ENCODE measurements around the gene CBLN2. TPM values are rescaled to one million over a fixed set of nuclear protein-coding genes. Genes with fewer than 3 reads are reported as not detected.

The CBLN2 gene
- total RNA-seq, 1 experiment from 2014 or later, result not detected

DNA sequence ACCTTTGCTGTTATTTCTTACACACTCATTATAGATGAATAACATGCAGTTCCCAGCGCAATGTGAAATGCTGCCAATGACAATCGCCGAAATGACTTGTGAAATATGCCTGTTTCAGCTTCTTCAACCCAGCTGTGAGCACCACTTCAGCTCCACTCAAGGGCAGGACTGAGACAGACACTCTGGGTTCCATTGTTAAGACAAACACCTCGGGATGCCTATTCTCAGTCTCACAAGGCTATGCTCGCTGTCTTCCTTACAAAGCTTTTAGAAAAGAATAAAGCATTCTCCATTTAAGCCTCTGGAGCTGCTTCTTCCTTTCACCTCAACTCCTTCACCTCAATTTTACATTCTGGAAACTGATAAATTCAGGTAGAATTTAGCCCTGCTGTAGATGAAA, 4.2 kb downstream of the CBLN2 start:
- CTCF ChIA-PET, result no interaction called here
- no peaks in the 10 kb centered on the region for H3K4me1 Mint-ChIP-seq (ENCODE audit: low read depth, unreplicated experiment)
- intact Hi-C loops (cut with micrococcal nuclease; ENCODE audit: unreplicated experiment), result no loop called here

DNA sequence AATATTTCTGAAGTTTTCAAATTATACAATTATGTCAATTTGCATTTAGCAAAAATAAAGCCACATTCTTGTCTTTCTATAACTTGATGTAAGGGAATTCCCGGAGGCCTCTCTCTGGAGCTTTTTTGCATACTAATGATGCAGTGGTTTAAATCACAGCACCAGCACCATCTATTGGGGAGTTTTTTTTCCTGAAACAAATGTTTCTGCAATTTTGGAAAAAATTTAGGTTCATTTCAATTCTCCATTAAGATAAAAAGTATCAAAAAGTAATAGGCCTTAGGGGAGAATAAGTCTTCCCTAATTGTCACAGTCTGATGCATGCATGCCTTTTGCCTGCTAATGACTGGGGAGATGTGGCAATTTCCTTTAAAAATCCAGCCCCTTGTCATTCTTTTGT, 13.5 kb downstream of the CBLN2 start:
- ChIA-PET CTCF (no interaction called here), POLR2A (no interaction called here)
- Mint-ChIP-seq H3K4me1 (ENCODE audit: low read depth, unreplicated experiment) (no peaks in the 10 kb centered on the region), H3K27me3 (ENCODE audit: insufficient read depth, unreplicated experiment) (no peaks in the 10 kb centered on the region), H3K4me3 (ENCODE audit: unreplicated experiment) (no peak overlapping the region), H3K27ac (ENCODE audit: unreplicated experiment) (no peak overlapping the region), H3K36me3 (ENCODE audit: insufficient read depth, unreplicated experiment) (no peaks in the 10 kb centered on the region), H3K9me3 (ENCODE audit: unreplicated experiment) (no peaks in the 10 kb centered on the region)
- Histone ChIP-seq H3K36me3 (ENCODE audit: control insufficient read depth, insufficient read depth, low read length) (no peaks in the 10 kb centered on the region), H3K9me3 (no peaks in the 10 kb centered on the region), H3K27me3 (replicated peaks; ENCODE audit: control insufficient read depth, insufficient read depth, low read length) (no peaks in the 10 kb centered on the region), H3K4me1 (no peaks in the 10 kb centered on the region), H3K4me3 (ENCODE audit: low read depth, low read length) (no peak overlapping the region)
- no TSS peak for BruUV-seq (replicated peaks)
- no peak for DNase-seq
- intact Hi-C loops (cut with micrococcal nuclease; ENCODE audit: unreplicated experiment), result no loop called here
- TF ChIP-seq, protein P1, sequence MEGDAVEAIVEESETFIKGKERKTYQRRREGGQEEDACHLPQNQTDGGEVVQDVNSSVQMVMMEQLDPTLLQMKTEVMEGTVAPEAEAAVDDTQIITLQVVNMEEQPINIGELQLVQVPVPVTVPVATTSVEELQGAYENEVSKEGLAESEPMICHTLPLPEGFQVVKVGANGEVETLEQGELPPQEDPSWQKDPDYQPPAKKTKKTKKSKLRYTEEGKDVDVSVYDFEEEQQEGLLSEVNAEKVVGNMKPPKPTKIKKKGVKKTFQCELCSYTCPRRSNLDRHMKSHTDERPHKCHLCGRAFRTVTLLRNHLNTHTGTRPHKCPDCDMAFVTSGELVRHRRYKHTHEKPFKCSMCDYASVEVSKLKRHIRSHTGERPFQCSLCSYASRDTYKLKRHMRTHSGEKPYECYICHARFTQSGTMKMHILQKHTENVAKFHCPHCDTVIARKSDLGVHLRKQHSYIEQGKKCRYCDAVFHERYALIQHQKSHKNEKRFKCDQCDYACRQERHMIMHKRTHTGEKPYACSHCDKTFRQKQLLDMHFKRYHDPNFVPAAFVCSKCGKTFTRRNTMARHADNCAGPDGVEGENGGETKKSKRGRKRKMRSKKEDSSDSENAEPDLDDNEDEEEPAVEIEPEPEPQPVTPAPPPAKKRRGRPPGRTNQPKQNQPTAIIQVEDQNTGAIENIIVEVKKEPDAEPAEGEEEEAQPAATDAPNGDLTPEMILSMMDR (IDR thresholded peaks at IDR 0.05; ENCODE audit: insufficient read depth in 1 of 2, low read depth in 1 of 2, low read length in 1 of 2, severe bottlenecking in 1 of 2, unreplicated experiment in 1 of 2), result no peak

More for the DNA sequence above, 4.2 kb downstream of the CBLN2 start:
- TF ChIP-seq, protein P1 (IDR thresholded peaks at IDR 0.05; ENCODE audit: insufficient read depth in 1 of 2, low read depth in 1 of 2, low read length in 1 of 2, severe bottlenecking in 1 of 2, unreplicated experiment in 1 of 2), result no peak
- POLR2A ChIA-PET, result no interaction called here
- Histone ChIP-seq H3K27me3 (replicated peaks; ENCODE audit: control insufficient read depth, insufficient read depth, low read length) (no peaks in the 10 kb centered on the region), H3K4me3 (ENCODE audit: low read depth, low read length) (no peak overlapping the region), H3K36me3 (ENCODE audit: control insufficient read depth, insufficient read depth, low read length) (no peaks in the 10 kb centered on the region), H3K4me1 (no peaks in the 10 kb centered on the region), H3K9me3 (no peaks in the 10 kb centered on the region)
- Mint-ChIP-seq H3K9me3 (ENCODE audit: unreplicated experiment) (no peaks in the 10 kb centered on the region), H3K27ac (ENCODE audit: unreplicated experiment) (no peak overlapping the region), H3K36me3 (ENCODE audit: insufficient read depth, unreplicated experiment) (no peaks in the 10 kb centered on the region), H3K4me3 (ENCODE audit: unreplicated experiment) (no peak overlapping the region), H3K27me3 (ENCODE audit: insufficient read depth, unreplicated experiment) (no peaks in the 10 kb centered on the region)
- BruUV-seq (replicated peaks), result no TSS peak
- no peak for DNase-seq

DNA sequence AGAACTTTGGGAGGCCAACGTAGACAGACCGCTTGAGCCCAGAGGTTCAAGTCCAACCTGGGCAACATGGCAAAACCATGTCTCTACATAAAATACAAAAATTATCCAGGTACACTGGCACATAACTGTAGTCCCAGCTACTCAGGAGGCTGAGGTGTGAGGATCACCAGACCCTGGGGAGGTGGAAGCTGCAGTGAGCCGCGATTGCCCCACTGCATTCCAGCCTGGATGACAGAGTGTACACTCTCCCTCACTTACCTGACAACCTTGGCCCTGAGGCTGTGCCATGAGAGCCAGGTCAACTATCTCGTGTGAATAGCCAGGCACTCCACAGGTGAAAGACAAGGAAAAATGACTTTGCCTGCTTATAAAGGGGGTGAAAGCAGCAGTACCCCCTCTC, 39.3 kb downstream of the CBLN2 start:
- H3K27ac Mint-ChIP-seq (ENCODE audit: unreplicated experiment), result no peak overlapping the region
- peaks cover 3% of the 10 kb centered on the region for H3K27me3 Mint-ChIP-seq (ENCODE audit: insufficient read depth, unreplicated experiment)
- no peaks in the 10 kb centered on the region for H3K36me3 ChIP-seq (ENCODE audit: control insufficient read depth, insufficient read depth, low read length)
- H3K9me3 ChIP-seq, result no peaks in the 10 kb centered on the region
- no peaks in the 10 kb centered on the region for H3K4me1 Mint-ChIP-seq (ENCODE audit: low read depth, unreplicated experiment)
- no peak overlapping the region for H3K4me3 Mint-ChIP-seq (ENCODE audit: unreplicated experiment)
- H3K4me1 ChIP-seq, result no peaks in the 10 kb centered on the region
- intact Hi-C loops (cut with micrococcal nuclease; ENCODE audit: unreplicated experiment), result no loop called here
- H3K36me3 Mint-ChIP-seq (ENCODE audit: insufficient read depth, unreplicated experiment), result no peaks in the 10 kb centered on the region
- no peaks in the 10 kb centered on the region for H3K9me3 Mint-ChIP-seq (ENCODE audit: unreplicated experiment)
- H3K27me3 ChIP-seq (replicated peaks; ENCODE audit: control insufficient read depth, insufficient read depth, low read length), result no peaks in the 10 kb centered on the region
- TF ChIP-seq, protein P1 (IDR thresholded peaks at IDR 0.05; ENCODE audit: insufficient read depth in 1 of 2, low read depth in 1 of 2, low read length in 1 of 2, severe bottlenecking in 1 of 2, unreplicated experiment in 1 of 2), result no peak
- ChIA-PET CTCF (no interaction called here), POLR2A (no interaction called here)
- no TSS peak for BruUV-seq (replicated peaks)
- H3K4me3 ChIP-seq (ENCODE audit: low read depth, low read length), result no peak overlapping the region
- no peak for DNase-seq

Measured in Caco-2 (cell line).